GM21529 (cell line): ENCODE measurements around the gene TULP1.

ENCODE experiments used
- ATAC-seq: cut with Tn5 transposase; IDR thresholded peaks from one replicate; pipeline ENCODE4 v1.9.1; 2021; ENCODE audit not compliant: unreplicated experiment

TULP1 gene

DNA sequence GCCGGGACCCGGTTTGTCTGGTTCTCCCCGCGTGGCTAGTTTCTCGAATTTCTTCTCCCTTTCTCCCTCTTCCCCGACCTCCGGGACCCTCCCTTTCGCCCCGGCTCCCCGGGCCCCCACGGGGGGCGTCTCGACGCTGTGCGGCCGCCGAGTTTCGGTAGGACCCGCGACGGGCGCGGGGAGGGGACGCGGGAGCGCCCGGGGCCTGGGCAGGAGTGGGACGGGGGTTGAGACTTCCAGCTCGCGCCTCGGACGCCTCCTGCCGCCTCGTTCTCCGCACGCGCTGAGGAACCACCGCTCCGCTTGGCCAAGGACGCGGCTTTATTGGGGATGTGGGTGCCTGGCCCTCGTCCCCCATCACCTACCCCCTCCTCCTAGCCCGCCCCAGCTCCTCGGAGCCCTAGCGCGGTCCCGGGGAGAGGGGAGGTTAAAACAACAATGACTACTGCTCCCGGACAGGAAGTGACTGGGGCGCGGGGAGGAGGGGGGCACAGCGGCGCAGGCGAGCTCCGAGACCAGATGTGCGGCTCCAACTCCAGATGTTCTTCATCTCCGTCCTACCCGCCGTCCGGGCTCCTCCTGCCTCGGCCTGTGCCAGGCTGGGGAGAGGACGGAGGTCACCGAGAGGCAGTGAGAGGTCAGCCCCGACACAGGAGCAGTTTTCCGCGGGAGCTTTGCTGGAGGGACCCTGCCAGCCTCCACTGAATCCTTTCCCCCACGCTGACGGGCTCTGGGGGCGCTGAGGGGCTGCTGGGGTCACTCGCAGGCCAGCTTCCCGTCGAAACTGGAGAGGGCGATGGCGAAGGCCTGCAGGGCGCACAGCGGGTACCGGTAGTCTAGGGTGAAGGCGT is 14.9 kb downstream of the TULP1 start:
- ATAC-seq = no peak

DNA sequence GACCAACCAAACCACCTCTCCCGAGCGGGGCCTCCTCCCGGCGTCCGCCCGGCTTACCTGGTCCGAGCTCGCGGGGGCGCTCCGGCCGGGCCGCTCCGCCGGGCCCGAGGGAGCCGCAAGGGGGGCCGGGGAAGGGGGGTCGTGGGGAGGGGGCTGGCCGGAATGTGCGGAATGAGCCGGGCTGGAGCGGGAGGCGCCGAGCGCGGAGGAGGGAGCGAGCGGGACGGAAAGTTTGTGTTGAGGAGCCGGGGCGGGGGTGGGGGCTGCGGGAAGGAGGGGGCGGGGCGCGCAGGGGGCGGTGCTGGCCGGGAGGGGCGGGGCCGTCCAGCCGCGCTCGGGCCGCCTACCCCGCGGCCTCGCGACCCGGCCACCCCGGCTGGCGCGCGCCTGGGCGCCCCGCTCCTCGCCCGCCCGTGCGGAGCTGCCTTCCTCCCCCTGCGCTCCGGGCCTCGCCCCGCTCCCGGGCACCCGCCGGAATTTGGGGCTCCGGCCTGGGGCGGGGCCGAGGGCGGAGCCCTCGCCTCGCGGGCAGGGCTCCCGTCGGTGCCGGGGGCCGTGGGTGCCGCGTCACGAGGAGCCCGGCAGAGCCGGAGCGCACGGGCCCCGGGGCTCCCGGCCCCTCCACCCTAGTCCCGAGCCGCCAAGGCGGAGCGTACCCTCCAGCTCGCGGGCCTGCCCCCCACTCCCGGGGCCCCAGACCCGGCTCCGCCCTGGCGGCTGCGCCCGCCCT is 15.7 kb downstream of the TULP1 start, which contains the start of gene TEAD3:
Gene TEAD3, minus strand, starts transcription at position 239 of the 730 bp plus-strand sequence.
- peak; percentile 50 for ATAC-seq

DNA sequence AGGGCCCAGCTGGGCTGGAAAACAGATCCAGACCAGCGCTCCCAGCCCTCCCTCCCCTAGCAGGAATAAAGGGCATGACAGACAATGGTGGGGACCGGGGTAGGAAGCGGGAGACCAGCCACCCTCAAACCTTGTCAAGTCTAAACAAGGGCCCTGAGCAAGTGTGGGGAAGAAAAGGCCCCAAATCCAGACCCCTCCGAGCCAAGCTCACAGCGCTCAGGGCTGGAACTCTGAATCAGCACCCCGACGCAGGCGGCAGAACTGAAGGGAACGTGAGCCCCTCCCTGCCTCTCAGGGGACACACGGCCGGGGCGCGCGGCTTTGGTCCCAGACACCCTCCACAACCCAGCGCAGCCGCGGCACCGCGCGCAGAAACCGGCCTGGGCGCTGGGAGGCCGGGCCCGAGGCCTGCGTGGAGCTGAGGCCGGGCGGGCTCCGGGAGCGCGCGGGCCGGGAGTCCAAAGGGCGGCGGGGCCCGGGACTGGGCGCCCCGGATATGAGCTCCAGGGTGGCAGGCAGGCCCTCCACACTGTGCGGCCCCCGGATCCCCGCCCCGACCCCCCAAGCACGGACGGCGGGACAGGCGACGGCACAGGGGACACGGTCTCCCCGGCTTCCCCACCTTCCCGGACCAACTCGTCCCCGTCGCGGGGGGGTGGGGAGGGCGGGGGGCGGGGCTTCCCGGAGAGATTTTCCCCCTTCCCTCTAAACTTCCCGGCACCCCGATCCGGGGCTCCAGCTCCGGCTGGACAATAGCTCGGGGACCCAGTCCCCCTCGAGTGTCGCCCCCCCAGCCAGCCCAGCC is 16.5 kb downstream of the TULP1 start:
- ATAC-seq = no peak

DNA sequence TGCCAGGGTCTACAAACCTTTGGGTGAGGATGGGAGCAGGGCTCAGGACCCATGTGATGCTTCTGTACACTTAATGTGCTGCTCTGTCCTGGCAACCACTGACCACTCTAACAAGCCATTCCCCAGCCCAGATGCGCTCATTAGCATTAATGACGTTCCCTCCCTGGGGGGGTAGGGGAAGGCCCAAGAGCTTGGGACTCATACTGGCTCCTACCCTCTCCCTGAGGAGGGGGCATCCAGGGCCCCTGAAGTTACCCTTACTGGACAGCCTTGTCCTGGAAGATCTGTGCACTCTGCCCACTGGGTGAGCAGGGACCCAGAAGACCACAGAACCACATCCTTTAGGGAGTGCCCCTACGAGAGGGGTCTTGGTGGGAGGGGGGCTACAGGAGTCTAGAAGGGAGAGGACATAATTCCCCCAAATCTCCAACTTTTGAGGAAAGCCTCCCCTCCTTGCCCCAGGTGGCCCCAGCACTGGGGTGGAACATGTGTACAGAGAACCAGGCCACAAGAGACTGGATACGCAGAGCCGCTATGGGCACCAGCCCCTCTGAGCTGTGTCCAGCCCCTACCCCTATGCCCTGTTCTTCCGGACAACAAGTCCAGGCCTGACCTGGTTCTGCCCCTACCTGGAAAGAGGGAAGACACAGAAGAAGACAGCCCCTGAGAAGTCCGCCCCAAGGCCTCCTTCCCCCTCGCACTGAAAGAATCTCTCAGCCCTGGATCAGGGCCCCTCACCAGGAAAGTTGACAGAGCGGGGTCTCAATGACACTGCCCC is 17.2 kb downstream of the TULP1 start:
- ATAC-seq = no peak

DNA sequence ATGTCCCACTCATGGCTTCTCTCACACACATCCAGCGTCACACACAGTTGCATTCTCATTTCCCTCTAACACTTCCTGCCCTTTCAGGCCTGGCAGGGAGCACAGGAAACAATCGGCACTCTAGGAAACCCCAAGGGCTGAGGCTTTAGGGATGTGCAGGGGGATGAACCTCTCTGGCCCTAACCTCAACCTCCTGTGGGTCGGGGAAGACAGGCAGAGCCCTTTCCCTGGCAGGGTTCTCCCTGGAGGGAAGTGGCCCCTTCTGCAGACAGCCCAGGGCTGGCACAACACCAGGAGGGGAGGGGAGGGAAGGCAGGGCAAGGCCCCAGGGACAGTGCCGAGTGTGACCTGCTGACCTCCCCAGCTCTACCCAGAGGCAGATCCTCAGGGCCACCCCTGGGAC is 18.5 kb downstream of the TULP1 start:
- ATAC-seq = no peak

DNA sequence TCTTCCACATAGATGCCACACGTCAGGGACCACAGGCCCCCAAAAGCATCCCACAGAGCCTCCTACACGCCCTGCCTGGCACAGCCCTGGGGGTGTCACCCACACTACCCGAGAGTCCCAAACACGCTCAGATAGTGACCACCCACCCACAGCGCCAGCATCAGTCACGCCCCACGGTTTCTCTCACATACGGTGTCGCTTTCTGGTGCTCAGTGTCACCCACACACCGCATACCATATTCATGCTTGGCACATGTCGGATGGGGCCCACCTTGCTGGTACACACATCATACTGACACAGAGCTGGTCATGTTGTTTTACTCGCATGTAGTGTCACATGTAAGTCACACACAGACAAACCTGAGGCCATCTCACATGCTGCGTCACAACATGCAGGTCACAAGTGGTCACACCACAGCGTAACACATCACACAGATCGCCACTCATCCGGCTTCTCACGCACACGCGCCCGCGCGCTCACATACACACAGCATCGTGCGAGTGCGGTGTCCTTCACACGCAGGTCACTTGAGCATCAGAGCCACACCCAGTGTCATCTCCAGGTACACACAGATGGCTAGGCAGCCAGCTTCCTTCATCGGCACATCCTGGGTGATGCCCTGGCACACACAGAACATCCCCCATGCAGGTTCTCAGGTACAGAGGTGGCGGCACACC is 19.3 kb downstream of the TULP1 start:
- no peak for ATAC-seq

DNA sequence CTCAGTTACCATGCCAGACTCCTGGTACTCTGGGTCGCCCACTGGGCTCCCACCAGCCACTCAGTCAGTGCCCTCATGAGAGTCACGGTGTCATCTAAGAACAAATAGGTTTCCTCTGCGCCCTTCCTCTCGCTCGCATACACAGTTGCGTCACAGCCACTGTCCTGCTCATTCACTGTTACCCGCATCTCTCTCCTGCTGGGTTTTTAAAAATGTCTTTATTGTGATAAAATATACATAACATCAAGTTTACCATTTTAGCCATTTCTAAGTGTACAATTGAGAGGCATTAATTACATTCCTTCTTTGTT is 19.8 kb downstream of the TULP1 start:
- no peak for ATAC-seq

DNA sequence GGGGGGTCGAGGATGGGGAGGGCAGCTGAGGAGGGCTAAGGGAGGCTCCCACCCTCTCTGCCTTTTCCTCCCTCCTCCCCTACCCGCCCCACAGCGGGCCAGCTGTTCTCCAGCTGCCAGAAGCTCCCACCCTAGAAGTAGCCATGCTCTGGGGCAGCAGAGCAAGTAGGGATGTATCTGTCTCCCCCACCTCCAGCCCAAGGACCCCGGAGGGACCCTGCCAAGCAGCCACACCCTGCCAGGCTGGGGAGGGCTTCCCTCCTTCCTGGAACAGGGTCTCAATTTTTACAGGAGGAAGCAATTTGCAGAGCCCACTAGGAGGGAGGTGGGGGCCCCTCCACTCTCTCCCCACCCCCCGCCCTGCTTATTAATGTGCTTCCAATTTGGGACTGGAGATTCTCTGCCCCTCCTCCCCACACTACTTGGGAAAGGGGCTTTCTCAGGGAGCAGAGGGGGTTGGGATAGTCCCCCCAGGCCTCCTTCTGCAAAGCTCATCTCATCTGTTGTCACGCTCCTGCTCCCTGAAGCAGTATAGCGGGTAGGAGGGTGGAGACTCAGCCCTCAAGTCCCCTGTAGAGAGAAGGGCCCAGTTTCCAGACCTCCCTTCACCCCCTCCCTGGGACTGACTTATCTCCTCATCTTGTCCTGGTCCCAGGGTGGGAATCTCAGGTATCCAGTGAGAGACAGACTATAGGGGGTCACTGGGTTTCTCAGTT is 20.3 kb downstream of the TULP1 start:
- ATAC-seq = no peak

DNA sequence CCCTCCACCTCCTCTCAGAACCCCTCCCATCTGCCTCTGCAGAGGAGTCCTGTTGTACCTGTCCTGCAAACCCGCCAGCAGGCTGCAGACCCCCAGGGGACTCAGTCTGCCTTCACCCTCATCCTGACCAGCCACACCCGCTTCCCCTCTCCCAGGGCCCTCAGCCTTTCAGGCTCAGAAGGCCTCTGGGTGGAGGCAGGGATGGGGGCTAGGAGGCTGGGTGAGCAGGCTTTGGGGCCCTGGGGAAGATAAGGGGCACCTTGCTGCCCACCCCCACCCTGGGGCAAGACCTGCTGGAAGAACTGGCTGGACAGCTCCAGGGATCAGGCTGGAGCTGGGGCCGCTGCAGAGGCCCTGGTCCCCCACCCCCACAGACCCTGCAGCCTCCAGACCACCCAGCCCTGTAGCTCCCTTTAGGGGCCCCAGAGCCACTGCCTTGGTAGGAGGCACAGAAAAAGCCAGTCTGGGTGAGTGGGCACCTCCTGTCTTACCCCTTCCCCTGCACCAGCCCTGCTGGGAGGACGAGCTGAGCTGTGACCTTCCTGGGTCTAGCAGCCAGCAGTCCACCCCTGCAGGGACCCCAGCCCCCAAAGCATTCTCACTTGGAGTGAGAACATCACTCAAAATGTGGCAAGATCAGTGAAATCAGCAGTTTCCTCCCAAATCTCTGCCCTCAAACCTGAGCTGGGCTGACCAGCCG is 21.0 kb downstream of the TULP1 start:
- ATAC-seq = no peak

DNA sequence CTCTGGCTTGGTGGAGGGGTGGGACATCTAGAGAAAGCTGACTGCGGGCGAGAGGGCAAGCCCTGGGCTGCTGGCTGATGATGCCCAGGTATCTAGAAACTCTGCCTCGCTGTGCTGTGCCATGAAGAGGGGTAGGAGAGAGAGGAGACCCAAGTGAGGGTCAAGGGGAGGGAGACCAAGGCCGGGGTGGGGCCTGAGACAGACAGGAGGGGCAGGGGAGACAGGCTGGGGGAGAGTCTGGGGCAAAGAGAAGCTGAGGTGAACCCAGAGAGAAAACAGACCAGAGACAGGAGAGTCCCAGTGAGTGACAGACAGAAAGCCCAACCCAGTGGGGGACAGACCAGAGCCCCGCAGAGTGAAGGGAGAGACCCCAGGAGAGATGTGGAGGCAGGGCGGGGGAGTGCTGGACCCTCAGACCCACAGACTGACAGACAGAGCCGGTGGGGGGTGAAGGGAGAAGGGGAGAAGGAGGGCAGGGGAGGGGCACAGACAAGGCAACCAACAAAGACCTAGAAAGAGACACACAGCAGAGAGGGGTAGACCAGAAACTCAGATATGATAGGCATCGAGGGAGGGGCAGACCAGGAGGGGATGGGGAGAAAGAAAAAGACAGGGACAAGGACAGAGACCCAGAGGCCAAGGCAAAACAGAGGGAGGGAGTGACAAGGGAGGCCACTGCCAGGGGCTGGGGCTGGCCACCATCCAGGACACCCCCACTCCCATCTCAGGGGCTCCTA is 21.7 kb downstream of the TULP1 start:
- no peak for ATAC-seq

DNA sequence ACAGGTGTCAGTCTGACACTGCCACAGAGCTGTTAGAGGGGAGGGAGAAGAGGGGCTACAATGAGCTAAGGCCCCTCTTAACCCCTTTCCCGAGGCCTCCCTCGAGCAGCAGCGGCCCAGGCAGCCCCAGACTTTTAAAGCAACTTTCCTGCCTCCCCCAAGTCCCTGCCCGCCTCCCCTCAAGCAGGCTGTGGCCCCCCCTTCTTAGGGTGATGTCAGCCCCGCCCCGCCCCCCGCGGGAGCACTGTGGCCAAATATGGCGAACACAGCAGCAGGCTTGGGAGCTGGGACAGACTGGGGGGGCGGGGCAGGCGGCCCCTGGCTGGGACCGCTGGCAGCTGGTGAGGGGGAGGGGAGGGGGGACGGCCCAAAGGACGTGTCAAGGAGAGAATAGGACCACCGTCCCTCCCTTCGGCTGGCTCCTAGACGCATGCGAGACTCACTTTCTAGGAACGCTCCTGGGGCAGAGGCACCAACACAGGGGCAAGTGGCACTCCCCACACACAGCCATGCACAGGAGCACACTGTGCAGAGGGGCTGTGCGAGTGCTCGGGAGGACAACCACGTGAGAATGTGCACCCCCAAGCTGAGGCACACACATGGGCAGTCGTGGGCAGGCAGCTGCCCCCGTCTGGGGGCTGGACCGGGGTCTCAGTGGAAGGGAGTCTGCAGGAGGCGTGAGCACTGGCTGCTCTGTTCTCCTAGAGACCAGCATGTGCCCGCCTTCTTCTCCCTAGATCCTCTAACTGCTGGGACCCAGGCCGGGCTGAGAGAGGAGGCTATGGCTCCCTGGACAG is 22.5 kb downstream of the TULP1 start:
- no peak for ATAC-seq

DNA sequence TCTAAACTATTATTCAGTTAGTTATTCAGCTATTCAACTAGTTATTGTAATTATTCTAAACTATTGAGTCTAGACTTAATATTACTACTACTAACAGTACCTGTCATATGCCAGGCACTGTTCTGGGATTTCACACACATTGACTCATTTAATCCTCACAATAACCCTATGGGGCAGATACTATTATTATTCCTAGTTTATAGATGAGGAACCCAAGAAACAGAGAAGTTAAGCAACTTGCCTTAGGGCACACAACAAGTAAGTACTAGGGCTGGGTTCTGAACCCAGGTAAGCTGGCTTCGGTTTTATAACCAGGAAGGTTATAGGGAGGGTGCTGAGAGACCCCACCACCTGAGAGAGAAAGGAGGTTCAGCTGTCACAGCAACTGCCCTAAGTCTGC is 23.6 kb downstream of the TULP1 start:
- ATAC-seq = no peak

DNA sequence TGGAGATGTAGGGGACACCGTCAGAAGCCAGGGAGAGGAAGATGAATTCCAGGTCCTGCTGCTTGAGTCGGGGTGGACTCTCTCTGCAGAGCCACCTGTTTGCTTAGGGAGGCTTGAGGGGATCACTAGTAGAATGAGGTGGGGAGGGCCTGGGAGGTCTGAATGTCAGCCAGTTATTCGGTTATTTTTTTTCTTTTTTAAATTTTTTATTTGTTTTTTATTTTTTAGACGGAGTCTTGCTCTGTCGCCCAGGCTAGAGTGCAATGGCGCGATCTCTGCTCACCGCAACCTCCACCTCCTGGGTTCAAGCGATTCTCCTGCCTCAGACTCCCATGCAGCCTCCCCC is 24.2 kb downstream of the TULP1 start:
- ATAC-seq = no peak

DNA sequence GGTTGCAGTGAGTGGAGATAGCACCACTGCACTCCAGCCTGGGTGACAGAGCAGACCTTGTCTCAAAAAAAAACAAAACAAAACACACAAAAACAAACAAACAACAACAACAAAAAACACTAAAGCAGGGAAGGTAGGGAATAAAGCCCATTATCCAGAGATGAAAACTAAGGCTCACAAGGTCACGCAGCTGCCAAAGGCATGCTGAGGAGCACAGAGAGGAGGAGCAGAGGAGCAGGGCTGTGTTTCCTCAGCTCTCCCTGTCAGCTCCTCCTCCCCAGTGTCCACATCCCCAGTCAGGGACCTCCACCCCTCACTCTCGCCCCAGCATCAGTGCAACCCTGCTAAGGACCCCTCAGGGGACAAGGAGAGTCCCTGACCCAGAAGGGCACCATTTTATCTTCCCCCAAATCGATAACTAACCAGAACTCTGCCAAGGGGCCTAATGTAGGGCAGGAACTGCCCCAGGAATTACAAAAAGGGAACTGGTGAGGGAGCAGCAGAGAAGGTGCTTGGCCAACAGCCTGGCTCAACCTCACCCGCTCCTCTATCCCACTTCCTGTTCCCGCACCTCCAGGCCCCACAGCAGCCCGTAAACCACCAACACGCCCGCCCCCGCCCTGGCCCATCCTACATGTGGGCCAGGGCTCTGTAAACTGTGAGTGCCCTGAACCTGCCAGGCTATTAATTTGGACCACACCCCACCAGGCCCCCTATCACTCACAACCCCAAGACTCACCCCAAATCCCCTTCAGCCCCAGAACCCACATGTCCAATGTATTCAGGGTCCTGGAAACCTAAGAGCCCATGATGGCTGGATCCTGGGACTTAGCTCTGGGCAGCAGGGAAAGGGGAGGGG is 24.8 kb downstream of the TULP1 start:
- ATAC-seq = no peak

DNA sequence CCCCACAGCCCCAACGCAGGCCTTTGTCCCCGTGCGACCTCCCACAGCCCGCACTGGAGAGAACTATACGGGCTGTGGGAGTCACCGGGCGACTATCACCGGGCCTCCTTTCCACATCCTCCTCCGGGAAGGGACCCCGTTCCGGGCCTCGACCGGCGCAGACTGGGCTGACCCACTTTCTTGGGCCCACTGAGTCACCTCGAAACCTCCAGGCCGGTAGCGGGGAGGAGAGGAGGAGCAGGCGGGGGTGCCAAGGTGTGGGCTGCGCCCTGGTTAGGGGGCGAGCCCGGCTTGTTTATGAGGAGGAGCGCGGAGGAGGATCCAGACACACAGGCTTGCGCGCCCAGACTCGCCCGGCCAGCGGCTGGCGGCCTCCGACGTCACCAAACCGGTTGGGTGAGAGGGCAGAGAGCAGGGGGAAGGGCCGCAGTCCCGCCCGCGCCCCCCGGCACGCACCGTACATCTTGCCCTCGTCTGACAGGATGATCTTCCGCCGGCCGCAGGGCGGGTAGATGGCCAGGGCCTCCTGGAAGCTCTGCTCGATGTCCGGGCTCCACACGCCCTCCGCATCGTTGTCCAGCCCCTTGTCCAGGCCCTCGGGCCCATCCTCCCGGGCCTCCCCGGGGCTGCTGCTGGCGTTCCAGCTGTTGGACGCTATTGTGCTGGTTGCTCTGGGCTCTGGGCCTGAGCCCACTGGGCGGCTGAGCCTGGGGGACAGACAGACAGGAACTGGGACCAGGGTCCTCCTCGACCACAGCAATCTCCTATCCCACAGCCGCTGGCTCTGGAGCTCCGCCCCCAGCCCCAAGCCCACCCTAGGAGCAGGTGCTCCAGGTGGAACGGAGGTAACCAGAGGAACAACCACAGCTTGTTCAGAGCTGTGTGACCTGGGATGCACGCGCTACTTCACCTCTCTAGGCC is 26.4 kb downstream of the TULP1 start:
- ATAC-seq = no peak

DNA sequence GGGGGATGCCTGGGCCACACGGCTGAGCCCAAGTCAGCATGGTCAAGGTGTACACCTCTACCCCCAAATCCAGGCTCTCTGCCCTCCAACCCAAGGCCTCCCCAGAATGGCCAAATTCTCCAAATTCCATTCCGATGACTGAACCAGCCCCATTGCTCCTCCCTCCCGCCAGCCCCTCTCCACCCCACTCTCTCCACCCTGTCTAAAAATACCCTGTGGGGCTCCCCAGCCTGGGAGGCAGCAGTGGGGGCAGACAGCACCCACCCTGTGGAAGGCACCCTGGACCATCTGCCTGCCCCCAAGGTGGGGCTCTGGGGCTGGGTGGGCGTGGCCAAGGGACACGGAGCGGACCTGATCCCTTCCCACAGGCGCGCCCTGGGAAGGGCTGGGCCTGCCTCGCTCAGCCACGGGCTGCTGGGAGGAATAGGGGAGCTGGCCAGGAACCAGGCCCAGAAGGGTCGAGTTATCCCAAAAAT is 27.3 kb downstream of the TULP1 start:
- no peak for ATAC-seq
